NCI-H69 (cell line): ENCODE measurements around the gene EPS8L1.

Source experiments
- DNase-seq: peaks from one replicate; lab custom pipeline; 2025; lab: John Stamatoyannopoulos, UW

Gene EPS8L1

DNA sequence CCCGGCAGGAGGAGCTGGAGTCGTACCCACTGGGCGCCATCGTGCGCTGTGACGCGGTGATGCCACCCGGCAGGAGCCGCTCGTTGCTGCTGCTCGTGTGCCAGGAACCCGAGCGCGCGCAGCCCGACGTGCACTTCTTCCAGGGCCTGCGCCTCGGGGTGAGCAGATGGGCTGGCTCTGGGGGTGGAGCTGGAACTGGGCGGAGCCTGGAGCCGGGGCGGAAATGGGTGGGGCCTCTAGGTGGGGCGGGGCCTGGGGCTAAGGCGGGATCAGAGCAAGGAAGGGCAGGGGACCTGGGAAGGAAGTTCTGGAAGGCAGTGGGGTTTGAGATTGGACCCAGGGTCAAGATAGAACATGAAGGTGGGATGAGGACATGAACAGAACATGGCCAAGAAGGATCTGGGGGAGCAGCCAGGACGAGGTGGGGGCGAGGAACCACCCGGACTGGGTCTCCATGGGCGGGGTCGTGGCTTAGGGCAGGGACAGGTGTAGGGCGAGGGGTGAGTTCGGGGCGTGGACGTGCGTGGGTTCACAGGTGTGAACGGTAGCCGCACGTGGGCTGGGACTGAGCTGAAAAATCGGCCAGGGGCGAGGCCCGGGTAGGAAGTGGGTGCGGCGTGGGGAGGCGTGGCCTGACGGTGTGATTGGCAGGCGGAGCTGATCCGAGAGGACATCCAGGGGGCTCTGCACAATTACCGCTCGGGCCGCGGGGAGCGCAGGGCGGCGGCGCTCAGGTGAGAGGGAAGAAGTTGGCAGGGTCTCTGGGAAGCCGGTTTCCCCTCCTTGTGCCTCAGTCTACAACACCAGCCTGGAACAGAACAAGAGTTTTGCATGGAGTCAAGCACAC is 4.7 kb downstream of the EPS8L1 start:
- peak; percentile 97 for DNase-seq

DNA sequence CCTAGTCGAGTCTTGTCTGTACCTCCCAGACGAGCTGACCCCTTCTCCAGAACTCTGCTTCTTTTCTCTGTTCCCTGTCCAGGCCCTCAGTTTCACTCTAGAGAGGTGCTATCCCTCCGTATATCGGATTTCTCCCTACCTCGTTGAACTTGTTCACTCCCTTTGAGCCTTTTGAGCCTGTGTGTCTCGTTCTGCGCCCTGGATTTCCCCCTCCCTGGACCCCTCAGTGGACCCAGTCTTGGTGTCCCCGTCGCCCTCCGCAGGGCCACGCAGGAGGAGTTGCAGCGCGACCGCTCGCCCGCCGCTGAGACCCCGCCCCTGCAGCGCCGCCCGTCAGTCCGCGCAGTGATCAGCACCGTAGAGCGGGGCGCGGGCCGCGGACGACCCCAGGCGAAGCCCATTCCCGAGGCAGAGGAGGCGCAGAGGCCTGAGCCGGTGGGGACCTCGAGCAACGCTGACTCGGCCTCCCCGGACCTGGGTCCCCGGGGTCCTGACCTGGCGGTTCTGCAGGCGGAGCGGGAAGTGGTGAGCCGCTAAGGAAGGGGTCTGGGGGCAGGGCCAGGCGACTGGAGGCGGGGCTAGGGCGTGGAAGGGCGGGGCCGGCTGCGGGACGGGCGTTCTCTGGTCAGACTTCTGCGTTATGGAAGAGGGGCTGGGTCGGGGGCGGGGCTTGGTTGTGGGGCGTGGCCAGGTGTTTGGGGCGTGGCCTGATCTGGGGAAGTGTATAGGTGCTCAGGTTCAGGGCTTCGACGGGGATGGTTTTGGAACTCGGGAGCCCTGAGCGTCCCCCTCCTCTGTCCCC is 5.5 kb downstream of the EPS8L1 start:
- peak; percentile 79 for DNase-seq

DNA sequence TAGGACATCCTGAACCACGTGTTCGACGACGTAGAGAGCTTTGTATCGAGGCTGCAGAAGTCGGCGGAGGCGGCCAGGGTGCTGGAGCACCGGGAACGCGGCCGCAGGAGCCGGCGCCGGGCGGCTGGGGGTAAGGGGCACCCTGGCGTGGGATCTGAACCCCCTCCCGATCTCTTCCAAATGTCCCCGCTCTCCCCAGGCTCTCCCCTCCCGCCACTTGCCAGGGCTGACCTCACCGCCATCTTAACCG is 6.0 kb downstream of the EPS8L1 start:
- DNase-seq = no peak

DNA sequence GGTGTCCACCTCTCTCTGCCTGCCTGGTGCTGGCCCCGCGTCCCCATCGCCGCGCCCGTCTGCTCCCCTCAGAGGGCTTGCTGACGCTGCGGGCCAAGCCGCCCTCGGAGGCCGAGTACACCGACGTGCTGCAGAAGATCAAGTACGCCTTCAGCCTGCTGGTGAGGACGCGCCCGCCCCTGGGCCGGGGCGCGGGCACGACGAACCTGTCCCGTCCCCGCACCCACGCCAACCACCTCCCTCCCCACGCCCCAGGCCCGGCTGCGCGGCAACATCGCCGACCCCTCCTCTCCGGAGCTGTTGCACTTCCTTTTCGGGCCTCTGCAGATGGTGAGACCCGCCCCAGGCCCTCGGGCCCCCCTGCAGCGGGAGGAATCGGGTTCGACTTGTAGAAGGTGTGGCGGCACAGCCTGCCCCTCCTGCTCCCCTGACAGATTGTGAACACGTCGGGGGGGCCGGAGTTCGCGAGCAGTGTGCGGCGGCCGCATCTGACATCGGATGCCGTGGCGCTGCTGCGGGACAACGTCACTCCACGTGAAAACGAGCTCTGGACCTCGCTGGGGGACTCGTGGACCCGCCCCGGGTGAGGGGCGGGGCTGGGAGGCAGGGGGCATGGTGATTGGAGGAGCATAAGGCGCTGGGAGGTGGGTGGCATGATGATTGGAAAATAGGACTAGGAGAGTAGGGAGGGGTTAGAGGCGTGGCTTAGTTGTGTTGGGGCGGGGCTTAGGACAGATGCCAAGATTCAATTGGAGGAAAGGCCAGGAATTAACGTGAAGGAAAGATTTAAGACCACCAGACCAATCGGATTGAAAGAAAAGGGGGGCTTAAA is 6.6 kb downstream of the EPS8L1 start:
- DNase-seq = peak; percentile 73

DNA sequence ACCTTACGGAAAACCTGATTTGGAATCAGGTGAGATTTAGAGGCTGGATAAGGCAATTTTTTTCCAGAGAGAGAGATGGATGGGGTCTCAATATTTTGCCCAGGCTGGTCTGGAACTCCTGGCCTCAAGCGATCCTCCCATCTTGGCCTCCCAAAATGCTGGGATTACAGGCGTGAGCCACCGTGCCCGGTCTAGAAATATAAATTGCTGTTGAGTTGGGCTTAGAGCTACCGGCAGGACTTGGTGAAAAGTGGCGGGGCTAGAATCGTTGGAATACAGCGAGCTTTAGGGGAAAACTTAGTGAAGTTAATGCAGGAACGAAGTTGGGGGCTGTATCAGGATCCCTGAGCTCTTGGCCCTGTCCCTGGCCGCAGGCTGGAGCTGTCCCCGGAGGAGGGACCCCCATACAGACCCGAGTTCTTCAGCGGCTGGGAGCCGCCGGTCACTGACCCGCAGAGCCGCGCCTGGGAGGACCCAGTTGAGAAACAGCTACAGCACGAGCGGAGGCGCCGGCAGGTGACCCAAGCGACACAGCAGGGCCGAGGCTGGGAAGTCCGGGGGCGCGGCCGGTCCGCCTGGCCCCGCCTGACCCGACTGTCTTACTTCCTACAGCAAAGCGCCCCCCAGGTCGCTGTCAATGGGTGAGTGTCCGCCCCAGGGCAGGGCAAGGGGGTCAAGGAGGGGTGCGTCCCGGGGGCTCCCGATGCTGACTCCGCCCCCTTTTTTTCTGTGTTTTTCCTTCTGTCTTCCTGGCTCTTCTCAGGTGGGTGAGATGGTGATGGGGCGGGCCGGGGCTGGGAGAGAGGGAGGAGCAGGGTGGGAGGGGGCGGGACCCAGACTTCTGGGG is 7.6 kb downstream of the EPS8L1 start:
- no peak for DNase-seq

DNA sequence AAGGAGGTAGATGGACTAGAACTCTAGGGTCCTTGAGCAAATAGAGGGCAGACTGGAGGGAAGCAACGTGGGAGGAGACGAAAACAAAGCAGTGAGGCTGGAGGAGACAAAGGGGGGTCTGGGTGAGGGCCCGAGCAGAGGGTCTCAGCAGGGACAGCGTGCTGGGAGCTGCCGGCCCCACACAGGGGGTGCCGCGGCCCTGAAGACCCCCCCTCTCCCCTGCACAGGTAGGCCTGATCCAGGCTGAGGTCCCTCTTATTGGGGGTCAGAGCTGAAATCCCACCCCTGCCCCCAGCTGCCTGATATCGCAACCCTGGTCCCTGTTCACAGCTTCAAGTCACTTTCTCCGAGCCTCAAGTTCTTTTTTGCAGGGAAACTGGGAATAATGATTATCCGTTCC is 8.7 kb downstream of the EPS8L1 start:
- no peak for DNase-seq

DNA sequence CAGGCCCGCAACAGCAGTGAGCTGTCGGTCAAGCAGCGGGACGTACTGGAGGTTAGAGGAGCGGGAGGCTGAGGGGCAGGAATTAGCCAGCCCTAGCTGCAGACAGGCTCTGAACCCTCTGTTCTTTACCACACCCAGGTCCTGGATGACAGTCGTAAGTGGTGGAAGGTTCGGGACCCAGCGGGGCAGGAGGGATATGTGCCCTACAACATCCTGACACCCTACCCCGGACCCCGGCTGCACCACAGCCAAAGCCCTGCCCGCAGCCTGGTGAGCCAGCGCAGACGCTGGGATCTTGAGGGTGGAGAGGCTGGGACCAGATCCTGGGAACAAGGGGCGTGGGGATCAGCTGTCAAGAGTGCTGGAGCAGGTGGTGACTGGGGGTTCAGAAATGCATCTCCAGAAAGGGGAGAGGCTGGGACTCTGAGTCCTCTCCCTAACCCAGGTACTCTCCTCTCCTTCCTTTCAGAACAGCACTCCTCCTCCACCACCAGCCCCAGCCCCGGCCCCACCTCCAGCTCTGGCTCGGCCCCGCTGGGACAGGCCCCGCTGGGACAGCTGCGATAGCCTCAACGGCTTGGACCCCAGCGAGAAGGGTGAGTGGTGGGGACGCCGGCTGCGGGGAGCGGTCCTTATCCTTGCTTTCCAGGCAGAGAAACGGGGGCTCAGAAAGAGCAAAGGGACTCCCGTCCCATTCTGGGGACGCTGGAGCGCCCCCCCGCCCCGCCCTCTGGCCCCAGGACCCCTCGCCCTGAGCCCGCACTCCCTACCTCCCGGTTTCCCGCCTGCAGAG is 10.4 kb downstream of the EPS8L1 start:
- DNase-seq = peak; percentile 35

DNA sequence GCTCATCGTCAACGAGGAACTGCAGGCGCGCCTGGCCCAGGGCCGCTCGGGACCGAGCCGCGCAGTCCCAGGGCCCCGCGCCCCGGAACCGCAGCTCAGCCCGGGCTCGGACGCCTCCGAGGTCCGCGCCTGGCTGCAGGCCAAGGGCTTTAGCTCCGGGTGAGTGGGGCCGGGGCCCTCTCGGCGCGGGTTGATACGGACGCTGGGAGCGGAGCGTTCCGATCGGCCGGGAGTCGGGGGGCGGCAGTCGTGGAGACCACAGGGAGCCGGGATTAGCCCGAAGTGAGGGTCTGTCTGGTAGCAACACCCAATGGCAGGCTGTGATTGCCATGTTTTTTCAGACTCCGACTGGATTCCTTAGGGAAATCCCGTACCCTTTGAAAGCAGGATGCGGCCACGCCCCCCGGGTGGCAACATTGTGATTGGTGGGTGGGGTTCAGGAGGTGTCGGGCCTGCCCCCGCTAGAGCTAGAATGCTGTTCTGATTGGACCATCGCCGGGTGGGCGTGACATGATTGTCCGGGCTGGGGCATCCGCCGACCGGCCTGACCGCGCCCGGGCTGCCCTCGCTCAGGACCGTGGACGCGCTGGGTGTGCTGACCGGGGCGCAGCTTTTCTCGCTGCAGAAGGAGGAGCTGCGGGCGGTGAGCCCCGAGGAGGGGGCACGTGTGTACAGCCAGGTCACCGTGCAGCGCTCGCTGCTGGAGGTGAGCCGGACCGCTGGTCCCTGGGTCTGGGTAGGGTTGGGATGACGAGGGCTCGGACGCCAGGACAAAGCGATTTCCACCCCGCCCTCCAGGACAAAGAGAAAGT is 11.3 kb downstream of the EPS8L1 start:
- DNase-seq = peak; percentile 95

DNA sequence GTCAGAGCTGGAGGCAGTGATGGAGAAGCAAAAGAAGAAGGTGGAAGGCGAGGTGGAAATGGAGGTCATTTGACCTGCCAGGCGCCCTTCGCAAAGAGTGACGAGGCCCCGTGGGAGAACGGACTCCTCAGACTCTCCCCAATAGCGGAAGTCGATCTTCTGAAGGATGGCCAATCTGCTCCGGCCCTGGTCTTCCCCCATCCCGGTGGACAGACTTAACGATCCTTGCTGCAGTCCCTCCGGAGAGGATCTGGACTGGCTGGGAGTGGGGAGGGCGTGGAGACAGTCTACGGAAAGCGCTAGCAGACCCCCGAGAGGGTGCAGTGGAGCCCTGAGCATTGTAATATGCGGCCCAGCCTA is 11.9 kb downstream of the EPS8L1 start:
- no peak for DNase-seq

DNA sequence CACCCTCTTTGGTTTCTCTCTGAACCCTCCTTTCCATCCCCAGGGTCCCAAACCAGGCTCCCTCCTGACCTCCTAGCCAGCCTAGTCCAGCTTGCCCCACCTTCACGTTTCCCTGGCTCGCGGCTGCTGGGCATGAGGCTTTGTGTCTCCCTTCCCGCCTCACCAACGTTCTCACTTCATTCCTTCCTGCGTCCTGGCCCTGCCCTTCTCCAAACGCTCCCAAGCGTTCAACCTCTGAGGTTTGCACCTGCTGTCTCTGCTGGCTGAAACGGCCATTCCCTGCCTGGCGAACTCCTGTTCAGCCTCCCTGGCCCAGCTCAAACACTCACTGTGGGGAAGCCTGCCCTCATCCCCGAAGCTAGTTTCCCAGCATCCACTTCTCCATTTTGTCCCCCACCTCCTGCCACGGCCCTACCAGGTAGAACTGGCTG is 12.4 kb downstream of the EPS8L1 start:
- no peak for DNase-seq

DNA sequence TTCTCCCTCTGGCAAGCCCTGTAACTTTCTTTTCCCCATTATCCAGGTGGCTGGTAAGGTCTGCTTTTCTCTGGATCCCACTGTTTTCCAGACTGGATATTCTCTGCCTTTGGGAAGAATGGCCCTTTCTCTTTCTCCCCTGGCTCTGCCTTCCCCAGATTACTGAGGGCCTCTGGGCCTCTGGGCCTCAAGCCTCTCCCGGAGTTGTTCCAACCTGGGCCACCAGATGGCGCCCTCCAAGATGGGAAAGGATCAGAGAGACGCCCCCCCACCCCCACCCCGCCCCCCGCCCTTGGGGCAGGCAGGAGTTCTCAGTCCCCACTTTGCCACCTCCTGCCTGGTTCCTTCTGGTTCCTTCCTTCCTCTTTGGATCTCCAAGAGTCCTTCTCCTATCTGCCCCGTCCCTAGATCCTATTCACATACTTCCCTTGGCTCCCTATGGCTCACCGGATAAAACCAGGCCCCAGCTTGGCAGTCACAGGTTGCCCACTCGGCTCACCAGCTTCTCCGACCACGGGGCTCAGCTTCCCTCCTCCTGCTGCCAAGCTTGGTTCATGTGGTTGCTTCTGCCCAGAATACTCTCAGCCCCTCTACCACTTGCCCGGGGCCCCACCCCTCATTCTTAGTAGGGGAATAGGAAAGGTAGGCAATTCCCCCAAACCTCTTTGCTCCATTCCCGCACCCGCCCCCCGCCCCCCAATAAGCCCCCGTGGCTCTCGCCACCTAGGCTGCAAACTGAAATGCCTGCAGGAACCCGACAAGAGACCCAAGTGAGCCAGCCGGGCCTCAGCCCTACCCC is 13.1 kb downstream of the EPS8L1 start:
- peak; percentile 80 for DNase-seq

DNA sequence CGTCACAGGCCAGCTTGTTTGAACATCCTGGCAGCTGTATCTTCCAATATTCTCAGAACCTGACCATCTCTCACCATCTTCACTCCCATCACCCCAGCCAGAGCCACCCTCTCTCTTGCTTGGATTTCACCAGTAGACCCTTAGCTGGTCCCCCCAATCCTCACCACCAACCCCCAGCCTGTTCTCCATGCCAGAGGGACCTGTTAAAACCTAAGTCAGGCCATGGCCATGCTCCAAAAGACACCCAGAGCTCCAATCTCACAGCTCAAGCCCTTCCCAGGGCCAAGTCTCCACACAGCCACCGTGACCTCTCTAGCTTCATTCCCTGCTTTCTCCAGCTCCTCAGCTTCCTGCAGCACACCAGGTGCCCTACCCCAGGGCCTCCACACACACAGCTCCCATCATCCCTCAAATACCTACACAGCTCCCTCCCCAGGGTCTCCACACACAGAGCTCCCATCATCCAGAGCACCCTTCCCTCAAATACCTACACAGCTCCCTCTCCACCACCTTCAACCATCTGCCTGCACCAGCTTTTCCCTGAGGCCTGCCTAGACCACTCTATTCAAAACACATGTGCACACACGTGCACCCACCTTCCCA is 13.8 kb downstream of the EPS8L1 start:
- DNase-seq = no peak

DNA sequence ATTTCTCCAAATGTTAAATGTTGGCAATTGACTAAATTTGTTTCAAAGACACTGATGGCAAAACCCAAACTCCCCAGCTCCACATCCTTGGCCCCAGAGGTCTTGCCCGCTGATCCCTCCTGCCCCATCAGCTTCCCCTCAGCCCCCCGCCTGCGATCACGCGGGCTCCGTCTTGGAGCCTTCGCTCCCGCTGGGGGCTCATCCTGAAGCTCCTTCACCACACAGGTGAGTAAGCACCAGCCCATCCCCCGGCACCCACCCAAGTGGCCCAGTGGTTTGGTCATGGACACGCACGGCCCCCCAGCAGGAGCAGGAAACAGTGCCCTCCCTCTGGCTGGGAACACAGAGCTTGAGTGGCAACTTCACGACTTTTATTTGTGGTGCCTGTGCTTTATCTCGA is 14.9 kb downstream of the EPS8L1 start:
- no peak for DNase-seq

DNA sequence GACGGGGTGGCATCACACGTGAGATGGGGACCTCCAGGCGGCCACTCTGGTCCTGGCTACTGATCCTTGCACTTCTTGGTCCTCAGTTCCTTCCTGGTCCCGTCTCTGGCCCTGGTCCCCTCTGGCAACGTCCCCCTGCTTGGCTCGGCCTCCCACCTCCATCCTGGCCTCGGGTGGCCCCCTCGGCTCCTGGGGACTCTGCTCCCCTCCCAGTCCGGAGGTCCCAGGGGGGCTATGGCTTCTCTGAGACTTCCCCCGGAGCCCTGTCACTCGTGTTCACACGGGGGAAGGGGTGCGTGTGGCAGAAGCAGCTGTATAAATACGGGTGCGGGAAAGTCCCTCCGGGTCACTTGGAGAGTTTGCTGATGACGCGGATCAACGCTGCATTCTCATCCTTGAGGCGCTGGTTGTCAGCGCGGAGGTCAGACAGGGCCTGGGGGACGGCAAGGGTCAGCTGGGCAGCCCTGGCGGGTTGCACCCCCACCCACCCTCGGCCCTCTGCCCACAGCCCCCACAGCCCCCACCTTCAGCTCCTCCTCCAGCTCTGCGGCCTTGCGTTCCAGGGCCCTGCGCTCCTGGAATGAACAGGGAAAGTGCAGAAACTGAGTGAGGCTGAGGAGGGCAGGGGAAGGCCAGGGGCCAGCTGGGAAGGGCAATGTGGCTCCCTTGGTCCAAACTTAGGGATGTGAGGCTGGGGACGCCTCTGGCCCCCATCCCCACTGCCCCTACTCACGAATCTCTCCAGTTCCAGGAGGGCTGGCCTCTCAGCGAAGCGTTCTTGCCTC is 15.6 kb downstream of the EPS8L1 start:
- DNase-seq = no peak

DNA sequence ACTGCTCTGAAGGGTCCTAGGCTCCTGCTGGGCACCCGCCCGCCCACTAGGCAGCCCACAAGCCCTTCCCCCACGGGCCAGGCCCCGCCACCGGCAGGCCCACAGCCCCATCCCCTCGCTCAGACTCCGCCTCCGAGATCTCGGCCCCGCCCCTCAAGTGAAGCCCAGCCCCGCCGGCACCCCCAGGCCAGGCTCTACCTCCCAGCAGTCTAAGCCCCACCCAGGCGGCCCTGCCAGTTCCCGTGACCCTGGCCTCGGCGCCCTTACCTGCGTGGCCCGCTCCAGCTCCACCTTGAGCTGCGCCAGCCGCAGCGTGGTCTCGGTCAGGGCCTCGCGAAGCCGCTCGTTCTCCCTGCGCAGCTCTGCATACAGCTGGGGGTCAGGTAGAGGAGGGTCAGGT is 16.3 kb downstream of the EPS8L1 start:
- no peak for DNase-seq

DNA sequence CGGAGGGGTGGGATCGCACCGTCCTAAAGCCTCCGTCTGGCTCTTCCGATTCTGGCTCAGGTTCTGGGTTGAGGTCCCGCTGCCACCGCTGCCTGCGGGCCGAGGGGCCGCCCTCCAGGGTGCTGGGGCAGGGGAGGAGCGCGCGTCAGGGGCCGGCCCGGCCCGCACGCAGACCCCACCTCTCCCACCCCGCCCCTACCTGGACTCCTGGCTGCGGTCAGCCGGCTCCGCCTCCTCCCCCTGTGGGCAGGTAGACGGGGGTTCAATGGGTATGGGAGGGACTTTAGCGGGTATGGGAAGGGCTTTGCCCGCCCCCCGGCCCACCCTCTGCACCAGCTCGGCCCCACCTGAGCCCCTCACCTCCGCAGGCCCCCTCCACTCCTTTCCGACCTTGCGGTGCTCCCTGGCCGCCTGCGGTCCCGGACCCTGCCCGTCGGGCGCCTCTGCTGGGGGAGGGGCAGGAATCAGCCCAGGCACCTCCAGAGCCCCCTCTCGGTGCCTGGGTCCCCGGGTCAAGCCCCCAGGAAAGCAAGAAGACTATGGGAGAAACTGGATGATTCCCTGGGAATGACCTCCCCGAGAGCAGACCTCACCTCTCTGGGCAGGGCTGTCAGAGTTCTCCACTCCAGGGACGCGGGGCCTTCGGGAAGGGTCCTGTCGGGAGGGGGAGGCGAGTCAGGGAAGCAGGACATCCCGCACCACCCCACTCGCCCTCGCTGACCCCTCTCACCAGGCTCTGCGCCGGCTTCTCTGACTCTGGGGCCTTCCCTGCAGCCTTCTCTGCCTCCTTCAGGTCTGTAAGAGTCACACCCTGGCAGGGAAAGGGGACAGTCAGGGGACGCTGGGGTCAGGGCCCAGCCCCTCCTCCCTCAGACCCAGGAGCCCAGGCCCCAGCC is 17.0 kb downstream of the EPS8L1 start:
- no peak for DNase-seq
